ENCODE data around the gene DUS3L.

GRCh38 chr19:5817218-5817617 lies 26.3 kb upstream of the DUS3L start:
- no peak for TF ChIP-seq CTCF (IDR thresholded peaks at IDR 0.05 in 8 of 11, conservative IDR thresholded peaks at IDR 0.05 in 3 of 11)
- no peak for TF ChIP-seq POLR2AphosphoS5 (IDR thresholded peaks at IDR 0.05)

Data from spleen (tissue), 7 donors.